Heart left ventricle (tissue), 16 donors: ENCODE results near the gene MYO10. TPM values are rescaled to one million over a fixed set of nuclear protein-coding genes. Genes with fewer than 3 reads are reported as not detected.
"Not testable (repeated sequence)": the region's sequence is repeated elsewhere in the genome, so short reads cannot be mapped to it uniquely, and the experiment has no call there.

Experiments used
- ATAC-seq, 4 donors: fragments of 200-7000 bp; cut with Tn5 transposase; one replicate each; pipeline ENCODE4 v1.9.1; 2020 to 2022; ENCODE audit warnings: moderate library complexity in 4 of 4, mild to moderate bottlenecking in 3 of 4, moderate number of reproducible peaks in 1 of 4
- DNase-seq, 5 donors: peaks; one replicate each; pipeline ENCODE4 v3.0.0-alpha.2; 2020
- H3K27ac ChIP-seq, 12 donors: fragments of 200-600 bp; sonication (generic) in 4 of 12; one replicate each; pipeline versions ENCODE4 v1.5.0 to v1.8.0; 2016 to 2022; ENCODE audit warnings: mild to moderate bottlenecking in 2 of 12
- H3K27me3 ChIP-seq, 9 donors: fragments of 200-600 bp; sonication (generic) in 2 of 9; one replicate each; pipeline versions ENCODE4 v1.5.1 to v1.8.0; 2016 to 2022; ENCODE audit warnings: mild to moderate bottlenecking in 3 of 9
- H3K36me3 ChIP-seq, 9 donors: fragments of 200-600 bp; sonication (generic) in 2 of 9; one replicate each; pipeline versions ENCODE4 v1.5.0 to v1.8.0; 2018 to 2022; ENCODE audit warnings: mild to moderate bottlenecking in 2 of 9
- H3K4me1 ChIP-seq, 12 donors: fragments of 200-600 bp; sonication (generic) in 4 of 12; one replicate each; pipeline versions ENCODE4 v1.5.0 to v1.8.0; 2016 to 2022; ENCODE audit warnings: mild to moderate bottlenecking in 3 of 12
- H3K4me3 ChIP-seq, 12 donors: fragments of 200-600 bp; sonication (generic) in 4 of 12; one replicate each; pipeline versions ENCODE4 v1.5.0 to v1.8.0; 2017 to 2022; ENCODE audit warnings: mild to moderate bottlenecking in 9 of 12, moderate library complexity in 4 of 12
- H3K9me3 ChIP-seq, 12 donors: fragments of 200-600 bp; sonication (generic) in 4 of 12; one replicate each; pipeline versions ENCODE4 v1.5.0 to v1.8.0; 2016 to 2022; ENCODE audit warnings: mild to moderate bottlenecking in 1 of 12
- CTCF ChIP-seq, 12 donors: fragments of 200-600 bp; sonication (generic) in 4 of 12; IDR thresholded peaks; one replicate each; pipeline versions ENCODE4 v1.5.0 to v1.8.0; 2018 to 2022; ENCODE audit warnings: antibody characterized with exemption in 12 of 12, mild to moderate bottlenecking in 5 of 12
- POLR2A ChIP-seq, 2 donors: fragments of 450-650 bp; IDR thresholded peaks; one replicate each; pipeline ENCODE4 v1.6.1; 2017; ENCODE audit warnings: antibody characterized with exemption in 2 of 2, mild to moderate bottlenecking in 2 of 2, moderate library complexity in 2 of 2
- WGBS, 4 donors: extraction: QIAGEN DNeasy Blood & Tissue Kit in 2 of 4; methylation state at CpG; one replicate each; pipeline versions ENCODE4 v1.1.5 to v1.1.7; 2013 to 2018; 5-methylcytosine and 5-hydroxymethylcytosine counted together
- intact Hi-C, 10 donors: fragments of 100-400 bp; cut with DNase I; formaldehyde crosslinking; loops; one replicate each; pipeline versions ENCODE4 v1.11.1 to v1.14.2; 2022
- polyA plus RNA-seq, 2 donors: library from polyadenylated mRNA; stranded (reverse); fragments of 200-250 nt; gene quantifications; one replicate each; pipeline ENCODE4 v1.2.3, GENCODE V29; 2013
- total RNA-seq, 9 donors: library from RNA; depleted of rRNA in 2 of 9; stranded (reverse); fragments of >200 nt in 2 of 9; fragmentation: NEBNext Ultra II Directional in 3 of 9; extraction: Animal tissue kit (Norgen Biotek cat#: 25700) in 3 of 9; gene quantifications; one replicate each; pipeline versions ENCODE4 v1.1.0 to v1.2.4, GENCODE V29; 2016 to 2023
- donor health status: ischemic (EF 13 %, LVEDD 7.1; RV severe dilation, severe dysfunction).
- donor health status: healthy with polysubstance abuse.
- donor health status: DM: no; HTN: yes; CAD: no.
- donor health status: DM: no; HTN: no; CAD: no.
- donor health status: ischemic (EF 25% LVEDD 6.9; RV normal size, moderate dysfunction).
- donor health status: ischemic (EF 25% LVEDD 5.7; RV mildly dilated, moderate dysfunction).
- donor health status: healthy.
- donor health status: DM: yes; HTN: yes; CAD: no.
- donor health status: ischemic (EF 35%, LVEDD 5.7; RV mildly dilated, moderate dysfunction).
- donor health status: nonischemic (EF 11% LVEDD 7.7; RV severe dilation, severe dysfunction).
- donor health status: DM: yes; HTN: yes; CAD: no.
- donor health status: PGD.
- donor health status: ischemic (EF 29% LVEDD 5.4; RV normal size, mild dysfunction).
- donor health status: nonischemic (EF 23%, LVEDD 6.1; RV moderate dilation, normal function).

The MYO10 gene
- total and polyA plus RNA-seq, 11 donors = 2.0 to 17.3 (median 3.8) TPM

- no peak for DNase-seq
- 92 to 95% (median 93%) methylated on average over 7 of the region's 7 CpGs for WGBS, 4 donors
- ATAC-seq = no peak
- no peaks in the 10 kb centered on the region for H3K36me3 ChIP-seq
- TF ChIP-seq POLR2A (IDR thresholded peaks at IDR 0.05) = no peak
- TF ChIP-seq CTCF (IDR thresholded peaks at IDR 0.05) = no peak
- intact Hi-C loops = no loop called here
- peaks cover 0 to 6% (median 0%) of the 10 kb centered on the region in 12 donors for H3K9me3 ChIP-seq
- H3K4me1 ChIP-seq = peaks cover 0 to 10% (median 0%) of the 10 kb centered on the region in 12 donors
- H3K27me3 ChIP-seq = no peaks in the 10 kb centered on the region
- no peak overlapping the region for H3K4me3 ChIP-seq
- H3K27ac ChIP-seq = no peak overlapping the region
Measured at GRCh38 chr5:16722097-16722495, 214.0 kb downstream of the MYO10 start.

- H3K36me3 ChIP-seq = no peaks in the 10 kb centered on the region
- peaks cover 0 to 6% (median 0%) of the 10 kb centered on the region in 12 donors for H3K9me3 ChIP-seq
- no peaks in the 10 kb centered on the region for H3K27me3 ChIP-seq
- H3K4me3 ChIP-seq = no peak overlapping the region
- no peak overlapping the region for H3K27ac ChIP-seq
- 83 to 86% (median 85%) methylated on average over 11 of the region's 11 CpGs for WGBS, 4 donors
- TF ChIP-seq POLR2A (IDR thresholded peaks at IDR 0.05) = no peak
- TF ChIP-seq CTCF (IDR thresholded peaks at IDR 0.05) = no peak
- peaks cover 0 to 5% (median 0%) of the 10 kb centered on the region in 12 donors for H3K4me1 ChIP-seq
- ATAC-seq = no peak
- intact Hi-C loops = no loop called here
- DNase-seq = no peak
Measured at GRCh38 chr5:16721151-16722096, 214.7 kb downstream of the MYO10 start.

- intact Hi-C loops, H3K27ac ChIP-seq, H3K27me3 ChIP-seq, ATAC-seq, H3K4me3 ChIP-seq, DNase-seq, H3K36me3 ChIP-seq, H3K4me1 ChIP-seq, H3K9me3 ChIP-seq: not testable (repeated sequence)
- 94 to 96% (median 95%) methylated on average over 14 to 23 of the region's 23 CpGs for WGBS, 4 donors
Measured at GRCh38 chr5:16718036-16718435, 218.1 kb downstream of the MYO10 start.

GRCh38 chr5:16713386-16713928 lies 222.6 kb downstream of the MYO10 start:
- Histone ChIP-seq H3K27ac (no peak overlapping the region), H3K27me3 (no peaks in the 10 kb centered on the region), H3K36me3 (peaks cover 0 to 22% (median 3%) of the 10 kb centered on the region in 9 donors), H3K4me1 (peaks cover 0 to 16% (median 0%) of the 10 kb centered on the region in 12 donors), H3K4me3 (peak overlapping the region in 9 of 12 donors; percentile 22 to 49 (median 38)), H3K9me3 (no peaks in the 10 kb centered on the region)
- peak in 2 of 4 donors; percentile 33 to 57 for ATAC-seq
- no peak for DNase-seq
- intact Hi-C loops = no loop called here
- 37 to 49% (median 44%) methylated on average over 14 of the region's 14 CpGs for WGBS, 4 donors
- no peak for TF ChIP-seq POLR2A (IDR thresholded peaks at IDR 0.05)
- TF ChIP-seq CTCF (IDR thresholded peaks at IDR 0.05) = no peak
